Adrenal gland (tissue), 5 donors: ENCODE data around the gene FLVCR2.

Experiments used
- POLR2A ChIP-seq, 2 donors: fragments of 450-650 bp; IDR thresholded peaks; one replicate each; pipeline ENCODE4 v1.6.1; 2017; ENCODE audit warnings: antibody characterized with exemption in 2 of 2, mild to moderate bottlenecking in 2 of 2, moderate library complexity in 1 of 2
- TF ChIP-seq, protein P1 (sequence below), 6 experiments: fragments of 450-650 bp in 4 of 6; fragments of 200-600 bp in 2 of 6; sonication (generic) in 1 of 6; IDR thresholded peaks; 1 replicate in 5 of 6; 2 replicates in 1 of 6; pipeline versions ENCODE4 v1.5.1 to v1.8.0; 2016 to 2021; ENCODE audit warnings: antibody characterized with exemption in 6 of 6, mild to moderate bottlenecking in 2 of 6, moderate library complexity in 1 of 6
- donor health status: DM: no; HTN: no; CAD: no.

DNA sequence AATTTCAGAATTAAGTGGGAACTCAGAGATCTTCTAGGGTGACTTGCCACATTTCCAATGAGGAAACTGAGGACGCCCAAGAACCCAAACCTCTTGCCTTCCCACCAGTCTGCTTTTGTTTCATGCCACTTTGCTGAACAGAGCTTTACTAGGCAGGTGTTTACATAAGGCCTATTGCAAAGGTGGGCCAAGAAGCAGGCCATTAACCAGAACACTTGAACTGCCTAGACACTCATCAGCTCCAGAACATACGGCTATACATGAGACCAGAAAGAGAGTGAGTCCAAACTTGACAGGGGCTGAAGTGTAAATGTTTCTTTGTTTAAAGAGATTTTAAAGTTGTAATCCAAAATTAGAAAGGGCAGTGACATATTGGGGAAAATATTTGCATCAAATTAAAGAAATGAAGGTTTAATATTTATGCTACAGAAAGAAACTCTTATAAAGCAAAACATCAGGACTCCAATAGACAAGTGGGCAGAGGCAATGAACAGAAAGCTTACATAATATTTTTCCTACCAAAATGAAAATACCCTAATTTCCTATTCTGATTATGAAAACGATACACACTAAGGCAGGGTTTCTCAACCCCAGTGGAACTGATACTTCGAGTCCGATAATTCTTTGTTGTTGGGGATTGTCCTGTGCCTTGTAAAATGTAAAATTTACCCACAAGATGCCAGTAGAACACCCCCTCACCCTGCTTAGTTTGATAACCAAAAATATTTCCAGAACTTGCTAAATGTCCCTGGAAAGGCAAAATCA is 44.4 kb upstream of the FLVCR2 start:
- TF ChIP-seq, protein P1, sequence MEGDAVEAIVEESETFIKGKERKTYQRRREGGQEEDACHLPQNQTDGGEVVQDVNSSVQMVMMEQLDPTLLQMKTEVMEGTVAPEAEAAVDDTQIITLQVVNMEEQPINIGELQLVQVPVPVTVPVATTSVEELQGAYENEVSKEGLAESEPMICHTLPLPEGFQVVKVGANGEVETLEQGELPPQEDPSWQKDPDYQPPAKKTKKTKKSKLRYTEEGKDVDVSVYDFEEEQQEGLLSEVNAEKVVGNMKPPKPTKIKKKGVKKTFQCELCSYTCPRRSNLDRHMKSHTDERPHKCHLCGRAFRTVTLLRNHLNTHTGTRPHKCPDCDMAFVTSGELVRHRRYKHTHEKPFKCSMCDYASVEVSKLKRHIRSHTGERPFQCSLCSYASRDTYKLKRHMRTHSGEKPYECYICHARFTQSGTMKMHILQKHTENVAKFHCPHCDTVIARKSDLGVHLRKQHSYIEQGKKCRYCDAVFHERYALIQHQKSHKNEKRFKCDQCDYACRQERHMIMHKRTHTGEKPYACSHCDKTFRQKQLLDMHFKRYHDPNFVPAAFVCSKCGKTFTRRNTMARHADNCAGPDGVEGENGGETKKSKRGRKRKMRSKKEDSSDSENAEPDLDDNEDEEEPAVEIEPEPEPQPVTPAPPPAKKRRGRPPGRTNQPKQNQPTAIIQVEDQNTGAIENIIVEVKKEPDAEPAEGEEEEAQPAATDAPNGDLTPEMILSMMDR (IDR thresholded peaks at IDR 0.05), result no peak
- TF ChIP-seq POLR2A (IDR thresholded peaks at IDR 0.05), result no peak
